Panc1 (cell line): ENCODE data around the gene GOSR1.

Experiments used
- CTCF ChIP-seq: fragments of 450-650 bp; IDR thresholded peaks from 2 replicates; pipeline ENCODE4 v1.5.1; 2017; ENCODE audit warnings: mild to moderate bottlenecking
- POLR2AphosphoS5 ChIP-seq: IDR thresholded peaks from 2 replicates; pipeline ENCODE4 v1.6.1; 2012; ENCODE audit warnings: mild to moderate bottlenecking, low read depth, low read length, moderate library complexity
- REST ChIP-seq, 2 experiments: IDR thresholded peaks; 2 replicates each; pipeline ENCODE4 v1.6.1; 2011 to 2012; ENCODE audit warnings: low read depth in 2 of 2, control low read depth in 1 of 2, low read length in 1 of 2, mild to moderate bottlenecking in 1 of 2, moderate library complexity in 1 of 2; ENCODE audit not compliant: insufficient read depth in 1 of 2
- TCF7L2 ChIP-seq: IDR thresholded peaks from 2 replicates; pipeline ENCODE4 v1.6.1; 2011; ENCODE audit warnings: mild to moderate bottlenecking, low read depth, low read length, inconsistent platforms

DNA sequence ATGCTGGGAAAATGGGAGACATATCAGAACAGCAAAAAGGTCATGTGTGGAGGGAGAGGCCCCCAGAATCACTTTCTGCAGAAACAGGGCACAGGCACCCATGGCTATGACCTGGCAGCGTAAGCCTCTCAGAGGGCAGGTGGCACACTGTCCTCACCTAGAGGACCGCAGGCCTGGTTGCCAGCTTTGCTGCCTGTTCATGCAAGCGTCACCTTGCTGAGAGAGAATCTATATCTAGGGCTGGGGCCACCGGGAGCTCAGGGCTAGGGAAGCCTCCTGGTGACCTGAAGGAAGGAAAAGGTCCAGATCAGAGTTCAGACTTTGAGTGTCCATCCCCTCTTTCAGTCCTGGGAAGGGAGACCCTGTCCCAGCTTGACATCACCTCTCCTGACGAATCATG, 78.7 kb downstream of the GOSR1 start:
- TF ChIP-seq CTCF, result no peak
- TF ChIP-seq TCF7L2, result no peak
- no peak for TF ChIP-seq POLR2AphosphoS5
- TF ChIP-seq REST (IDR thresholded peaks at IDR 0.05; ENCODE audit: insufficient read depth in 1 of 2, low read depth in 2 of 2, low read length in 1 of 2), result no peak
